ENCODE measurements around the gene HAUS3.

- TF ChIP-seq CTCF (IDR thresholded peaks at IDR 0.05) (no peak), EZH2phosphoT487 (IDR thresholded peaks at IDR 0.05) (no peak)
Observed at GRCh38 chr4:2256156-2256731, 14.3 kb upstream of the HAUS3 start.

Measured in neural progenitor cell (in vitro differentiated cells).